Thyroid gland (tissue), 4 donors: ENCODE data around the gene HFM1. TPM values are rescaled to one million over a fixed set of nuclear protein-coding genes. Genes with fewer than 3 reads are reported as not detected.

Experiments used
- DNase-seq, 2 donors: peaks; one replicate each; pipeline ENCODE4 v3.0.0-alpha.2; 2019
- H3K27ac ChIP-seq, 3 donors: fragments of 200-600 bp; sonication (generic); 1 replicate in 2 of 3; 2 replicates in 1 of 3; pipeline ENCODE4 v1.5.1; 2016 to 2019; ENCODE audit warnings: mild to moderate bottlenecking in 1 of 3, moderate library complexity in 1 of 3
- H3K27me3 ChIP-seq: fragments of 200-600 bp; sonication (generic); one replicate; pipeline ENCODE4 v1.5.1; 2019
- H3K36me3 ChIP-seq, 2 donors: fragments of 200-600 bp; sonication (generic); one replicate each; pipeline ENCODE4 v1.5.1; 2016 to 2019
- H3K4me1 ChIP-seq, 2 donors: fragments of 200-600 bp; sonication (generic); one replicate each; pipeline ENCODE4 v1.5.1; 2017 to 2019
- H3K4me3 ChIP-seq, 3 donors: fragments of 200-600 bp; sonication (generic); replicated peaks in 1 of 3; 1 replicate in 2 of 3; 2 replicates in 1 of 3; pipeline ENCODE4 v1.5.1; 2016; ENCODE audit warnings: mild to moderate bottlenecking in 1 of 3
- H3K9me3 ChIP-seq: fragments of 200-600 bp; sonication (generic); one replicate; pipeline ENCODE4 v1.5.1; 2017
- CTCF ChIP-seq, 6 experiments: fragments of 200-600 bp in 3 of 6; fragments of 450-650 bp in 3 of 6; sonication (generic) in 3 of 6; IDR thresholded peaks; one replicate each; pipeline ENCODE4 v1.5.1; 2016 to 2019; ENCODE audit warnings: antibody characterized with exemption in 6 of 6, mild to moderate bottlenecking in 2 of 6, inconsistent platforms in 1 of 6, moderate library complexity in 1 of 6
- POLR2A ChIP-seq, 2 donors: fragments of 450-650 bp; IDR thresholded peaks; one replicate each; pipeline ENCODE4 v1.6.1; 2017; ENCODE audit warnings: antibody characterized with exemption in 2 of 2, mild to moderate bottlenecking in 2 of 2, moderate library complexity in 1 of 2
- WGBS, 2 donors: methylation state at CpG; one replicate each; pipeline ENCODE4 v1.1.5; 2017; 5-methylcytosine and 5-hydroxymethylcytosine counted together
- intact Hi-C: fragments of 100-400 bp; cut with DNase I; formaldehyde crosslinking; loops from one replicate; pipeline ENCODE4 v1.15.1; 2023
- small RNA-seq: library from RNA; depleted of rRNA; stranded (forward); fragments of <200 nt; gene quantifications from one replicate; pipeline ENCODE3, GENCODE V24; 2016
- total RNA-seq, 4 donors: library from RNA; depleted of rRNA; stranded (reverse); fragments of >200 nt; gene quantifications; one replicate each; pipeline ENCODE4 v1.2.3, GENCODE V29; 2016

The HFM1 gene
- total RNA-seq, 4 donors from 2014 or later: 4.9 to 12.1 (median 8.1) TPM

DNA sequence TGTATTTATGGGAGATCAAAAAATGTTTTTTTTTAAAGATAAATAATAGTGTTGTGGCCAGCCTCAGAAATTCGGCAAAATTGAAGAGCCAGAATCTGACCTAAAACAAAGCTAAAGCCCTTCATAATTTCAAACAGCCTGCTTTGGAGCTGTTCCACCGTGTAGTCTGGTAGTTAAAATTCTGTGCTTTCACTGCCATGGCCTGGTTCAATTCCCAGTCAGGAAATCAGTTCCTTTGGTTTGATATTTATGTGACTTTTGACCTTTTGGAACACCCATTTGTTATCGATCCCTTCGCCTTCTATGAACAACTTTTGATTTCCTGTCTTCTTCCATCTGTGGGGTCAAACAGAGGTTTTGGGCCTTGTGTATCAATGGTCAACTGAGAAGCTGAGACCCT, 179.8 kb downstream of the HFM1 start:
- Histone ChIP-seq H3K4me3 (no peak overlapping the region), H3K27me3 (no peaks in the 10 kb centered on the region), H3K36me3 (no peaks in the 10 kb centered on the region), H3K9me3 (no peaks in the 10 kb centered on the region), H3K4me1 (no peaks in the 10 kb centered on the region), H3K27ac (no peak overlapping the region)
- no peak for DNase-seq
- WGBS, 2 donors: 86 to 92% methylated on average over 4 of the region's 4 CpGs
- intact Hi-C loops: no loop called here
- TF ChIP-seq POLR2A (IDR thresholded peaks at IDR 0.05) (no peak), CTCF (IDR thresholded peaks at IDR 0.05) (no peak)

- WGBS, 2 donors: 93 to 98% methylated on average over 4 of the region's 4 CpGs
- Histone ChIP-seq H3K36me3 (no peaks in the 10 kb centered on the region), H3K9me3 (no peaks in the 10 kb centered on the region), H3K4me1 (no peaks in the 10 kb centered on the region), H3K27ac (no peak overlapping the region), H3K4me3 (no peak overlapping the region), H3K27me3 (no peaks in the 10 kb centered on the region)
- intact Hi-C loops: no loop called here
- no peak for DNase-seq
- TF ChIP-seq CTCF (IDR thresholded peaks at IDR 0.05) (no peak), POLR2A (IDR thresholded peaks at IDR 0.05) (no peak)
These were observed 183.6 kb downstream of the HFM1 start for GRCh38 chr1:91221017-91221416.

DNA sequence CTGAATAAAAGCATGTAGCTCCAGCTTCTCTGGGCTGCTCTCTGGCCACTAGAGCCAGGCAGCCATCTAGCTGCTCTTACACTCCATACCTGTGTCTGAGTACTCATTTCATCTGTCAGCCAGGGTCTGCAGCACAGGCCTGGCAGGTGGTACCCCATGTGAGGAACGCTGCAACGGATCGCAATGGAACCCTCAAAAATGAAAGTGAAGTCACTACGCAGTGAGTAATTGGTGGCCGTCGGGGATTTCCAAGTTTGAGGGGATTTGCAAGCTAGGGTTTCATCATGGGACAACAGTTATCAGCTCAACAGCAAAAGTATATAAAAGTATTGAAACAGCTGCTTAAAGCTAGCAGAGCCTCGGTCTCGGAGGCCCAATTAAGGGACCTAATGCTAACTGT, 186.7 kb downstream of the HFM1 start:
- intact Hi-C loops: no loop called here
- Histone ChIP-seq H3K36me3 (no peaks in the 10 kb centered on the region), H3K9me3 (no peaks in the 10 kb centered on the region), H3K4me3 (no peak overlapping the region), H3K27me3 (no peaks in the 10 kb centered on the region), H3K27ac (no peak overlapping the region), H3K4me1 (no peaks in the 10 kb centered on the region)
- DNase-seq: no peak
- WGBS, 2 donors: 94 to 95% methylated on average over 8 of the region's 8 CpGs
- TF ChIP-seq CTCF (IDR thresholded peaks at IDR 0.05) (no peak), POLR2A (IDR thresholded peaks at IDR 0.05) (no peak)

Small RNA genes lying within 50 kb of the gene (small RNA-seq; reads per million reads assigned to genes)
- gene RF00019: not detected

Other genes with a start within 250 kb of the HFM1 start
- gene CDC7, start 96.0 kb upstream of the HFM1 start, total RNA-seq: 1 to 10 TPM; 1.6 to 2.6 (median 2.2) TPM